Mucosa of descending colon (tissue), 3 donors: ENCODE data around the gene SMTN. TPM values are rescaled to one million over a fixed set of nuclear protein-coding genes. Genes with fewer than 3 reads are reported as not detected.
"Not testable (repeated sequence)": the region's sequence is repeated elsewhere in the genome, so short reads cannot be mapped to it uniquely, and the experiment has no call there.

Source experiments
- ATAC-seq: fragments of 200-7000 bp; cut with Tn5 transposase; one replicate; pipeline ENCODE4 v1.9.1; 2020; ENCODE audit warnings: mild to moderate bottlenecking, moderate library complexity
- DNase-seq, 3 donors: peaks; one replicate each; pipeline ENCODE4 v3.0.0-alpha.2; 2020
- H3K36me3 ChIP-seq: fragments of 200-600 bp; one replicate; pipeline ENCODE4 v1.8.0; 2021; ENCODE audit warnings: low read depth, mild to moderate bottlenecking
- H3K4me1 ChIP-seq: fragments of 200-600 bp; one replicate; pipeline ENCODE4 v1.8.0; 2021; ENCODE audit warnings: low read depth, mild to moderate bottlenecking
- H3K4me3 ChIP-seq: fragments of 200-600 bp; one replicate; pipeline ENCODE4 v1.8.0; 2021; ENCODE audit warnings: mild to moderate bottlenecking
- H3K9me3 ChIP-seq: fragments of 200-600 bp; one replicate; pipeline ENCODE4 v1.8.0; 2021; ENCODE audit warnings: mild to moderate bottlenecking
- intact Hi-C, 2 donors: fragments of 100-400 bp; cut with DNase I in 1 of 2; cut with micrococcal nuclease in 1 of 2; formaldehyde crosslinking; loops; one replicate each; pipeline versions ENCODE4 v1.11.0 to v1.11.1; 2022; cut with DNase I, micrococcal nuclease
- total RNA-seq, 3 donors: library from RNA; stranded (reverse); fragmentation: NEBNext Ultra II Directional in 2 of 3; extraction: Animal tissue kit (Norgen Biotek cat#: 25700) in 2 of 3; gene quantifications; one replicate each; pipeline versions ENCODE4 v1.2.1 to v1.2.4, GENCODE V29; 2021 to 2023
- TF ChIP-seq, protein P1 (sequence below): fragments of 200-600 bp; IDR thresholded peaks from one replicate; pipeline ENCODE4 v1.8.0; 2022; ENCODE audit warnings: antibody characterized with exemption, mild to moderate bottlenecking
- donor health status: DM: no; HTN: no; CAD: no; lungs with moderate emphysema.
- donor health status: DM: no; HTN: no; CAD: no.
- donor health status: DM: no; HTN: yes; CAD: no.

Gene SMTN
- total RNA-seq, 3 donors from 2014 or later, result 63.6 to 799 (median 104) TPM

DNA sequence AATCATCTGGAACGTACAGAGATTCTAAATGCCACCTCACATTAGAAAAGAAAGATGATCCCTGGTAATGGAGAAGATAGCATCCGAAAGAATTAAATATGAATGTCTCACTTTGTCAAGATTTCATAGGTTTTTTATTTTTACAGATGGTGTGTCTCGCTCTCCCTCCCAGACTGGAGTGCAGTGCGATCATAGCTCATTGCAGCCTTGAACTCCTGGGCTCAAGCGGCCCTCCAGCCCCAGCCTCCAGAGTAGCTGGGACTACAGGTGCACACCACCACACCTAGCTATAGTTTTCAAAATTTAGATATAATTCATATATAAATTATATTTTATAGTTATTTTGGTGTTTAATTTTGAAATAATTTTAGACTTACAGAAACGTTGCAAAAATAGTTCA is 16.7 kb upstream of the SMTN start:
- intact Hi-C loops, result no loop called here
- Histone ChIP-seq H3K9me3 (no peaks in the 10 kb centered on the region), H3K4me1 (peaks cover 4% of the 10 kb centered on the region), H3K4me3 (no peak overlapping the region), H3K36me3 (no peaks in the 10 kb centered on the region)
- DNase-seq (no peak), ATAC-seq (no peak)
- TF ChIP-seq, protein P1, sequence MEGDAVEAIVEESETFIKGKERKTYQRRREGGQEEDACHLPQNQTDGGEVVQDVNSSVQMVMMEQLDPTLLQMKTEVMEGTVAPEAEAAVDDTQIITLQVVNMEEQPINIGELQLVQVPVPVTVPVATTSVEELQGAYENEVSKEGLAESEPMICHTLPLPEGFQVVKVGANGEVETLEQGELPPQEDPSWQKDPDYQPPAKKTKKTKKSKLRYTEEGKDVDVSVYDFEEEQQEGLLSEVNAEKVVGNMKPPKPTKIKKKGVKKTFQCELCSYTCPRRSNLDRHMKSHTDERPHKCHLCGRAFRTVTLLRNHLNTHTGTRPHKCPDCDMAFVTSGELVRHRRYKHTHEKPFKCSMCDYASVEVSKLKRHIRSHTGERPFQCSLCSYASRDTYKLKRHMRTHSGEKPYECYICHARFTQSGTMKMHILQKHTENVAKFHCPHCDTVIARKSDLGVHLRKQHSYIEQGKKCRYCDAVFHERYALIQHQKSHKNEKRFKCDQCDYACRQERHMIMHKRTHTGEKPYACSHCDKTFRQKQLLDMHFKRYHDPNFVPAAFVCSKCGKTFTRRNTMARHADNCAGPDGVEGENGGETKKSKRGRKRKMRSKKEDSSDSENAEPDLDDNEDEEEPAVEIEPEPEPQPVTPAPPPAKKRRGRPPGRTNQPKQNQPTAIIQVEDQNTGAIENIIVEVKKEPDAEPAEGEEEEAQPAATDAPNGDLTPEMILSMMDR, result no peak

DNA sequence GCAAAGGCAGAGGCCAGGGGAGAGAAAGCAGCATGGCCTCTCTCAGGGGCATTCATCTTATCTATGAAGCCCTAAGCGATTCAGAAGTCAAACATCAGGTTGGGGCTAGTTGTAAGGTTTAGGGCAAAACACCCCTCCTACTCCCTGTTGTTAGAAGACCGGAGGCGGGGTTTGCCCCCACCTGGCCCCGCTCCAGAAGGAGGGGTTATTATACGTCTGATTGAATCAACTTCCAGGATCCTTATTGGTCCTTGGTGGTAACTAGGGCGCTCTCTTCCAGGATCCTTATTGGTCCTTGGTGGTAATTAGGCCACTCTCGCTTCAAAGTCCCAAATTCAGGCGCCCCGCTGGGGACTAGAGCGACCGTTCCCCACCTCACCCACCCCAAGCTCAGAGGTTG is 12.1 kb upstream of the SMTN start:
- no peaks in the 10 kb centered on the region for H3K9me3 ChIP-seq
- no peak overlapping the region for H3K4me3 ChIP-seq
- TF ChIP-seq, protein P1, result no peak
- no peaks in the 10 kb centered on the region for H3K36me3 ChIP-seq
- no peak for DNase-seq
- H3K4me1 ChIP-seq, result peaks cover 4% of the 10 kb centered on the region
- no peak for ATAC-seq
- intact Hi-C loops, result no loop called here

DNA sequence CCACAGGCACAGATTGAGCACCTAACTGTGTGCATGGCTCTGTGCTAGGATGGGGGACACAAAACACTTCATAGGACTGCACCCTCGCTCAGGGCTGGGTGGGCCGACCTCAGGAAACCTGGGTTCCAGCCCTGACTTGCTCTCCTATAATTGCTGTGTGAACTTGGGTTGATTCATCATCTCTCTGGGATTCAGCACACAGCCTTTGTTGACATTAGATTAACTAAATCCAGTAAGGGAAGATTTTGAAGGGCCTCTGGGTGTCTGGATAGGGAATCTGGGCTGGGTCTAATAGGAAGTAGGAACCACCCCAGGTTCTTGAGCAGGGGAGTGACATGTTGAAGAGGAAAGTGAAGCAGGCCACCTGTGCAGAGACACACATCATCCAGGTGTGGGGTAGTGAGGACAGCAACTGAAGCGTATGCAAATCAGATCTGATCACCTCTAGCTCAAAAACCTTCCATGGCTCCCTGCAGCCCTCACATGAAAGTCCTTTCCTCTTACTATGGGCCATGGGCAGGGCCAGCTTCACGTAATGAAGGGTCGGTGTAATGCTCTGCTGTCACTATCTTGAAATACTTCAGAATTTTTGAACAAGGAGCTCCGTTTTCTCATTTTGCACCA is 11.3 kb upstream of the SMTN start:
- ATAC-seq, H3K4me1 ChIP-seq, H3K36me3 ChIP-seq, H3K9me3 ChIP-seq, DNase-seq, intact Hi-C loops, H3K4me3 ChIP-seq: not testable (repeated sequence)

DNA sequence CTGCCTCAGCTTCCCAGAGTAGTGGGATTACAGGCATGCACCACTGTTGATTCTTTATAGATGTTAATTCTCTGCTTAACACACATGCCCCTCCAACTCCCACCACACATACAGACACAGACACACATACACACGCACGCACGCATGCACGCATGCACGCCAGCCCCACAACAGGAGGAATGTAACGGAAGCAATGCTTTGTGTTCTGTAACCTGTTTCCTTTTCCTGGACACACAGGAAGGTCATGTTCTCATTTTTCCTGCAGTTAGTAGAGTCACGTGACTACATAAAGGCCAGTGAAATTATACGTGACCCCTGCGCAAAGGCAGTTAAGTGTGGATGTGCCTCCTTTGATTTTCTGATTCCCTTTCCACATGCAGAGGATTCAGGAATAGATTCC is 8.0 kb upstream of the SMTN start:
- DNase-seq, ATAC-seq, H3K36me3 ChIP-seq, H3K4me3 ChIP-seq, intact Hi-C loops, H3K9me3 ChIP-seq, H3K4me1 ChIP-seq: not testable (repeated sequence)

DNA sequence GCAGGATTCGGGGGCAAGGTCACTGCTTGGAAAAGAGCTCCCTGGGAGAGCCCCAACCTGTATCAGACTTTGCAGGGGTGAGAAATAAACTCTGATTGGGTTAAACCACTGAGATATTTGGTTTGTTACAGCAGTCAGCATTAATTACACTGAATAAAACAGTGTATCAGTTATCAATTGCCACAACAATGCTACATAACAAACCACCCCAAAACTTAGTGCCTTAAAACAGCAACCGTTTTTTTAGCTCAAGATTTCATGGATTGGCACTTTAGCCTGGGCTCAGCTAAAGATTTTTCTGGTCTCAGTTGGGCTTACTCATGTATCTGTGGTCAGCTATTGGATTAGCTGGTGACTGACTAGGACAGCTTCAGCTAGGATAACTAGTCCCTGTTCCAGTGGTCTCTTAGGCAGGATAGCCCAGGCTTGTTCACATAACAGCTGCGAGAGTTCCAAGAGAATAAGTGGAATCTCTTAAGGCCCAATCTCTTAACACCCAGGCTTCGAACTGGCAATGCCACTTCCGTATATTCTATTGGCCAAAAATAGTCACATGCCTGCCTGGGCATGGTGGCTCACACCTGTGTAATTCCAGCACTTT is 7.5 kb upstream of the SMTN start:
- H3K4me3 ChIP-seq, H3K4me1 ChIP-seq, DNase-seq, intact Hi-C loops, H3K9me3 ChIP-seq, H3K36me3 ChIP-seq, ATAC-seq: not testable (repeated sequence)

DNA sequence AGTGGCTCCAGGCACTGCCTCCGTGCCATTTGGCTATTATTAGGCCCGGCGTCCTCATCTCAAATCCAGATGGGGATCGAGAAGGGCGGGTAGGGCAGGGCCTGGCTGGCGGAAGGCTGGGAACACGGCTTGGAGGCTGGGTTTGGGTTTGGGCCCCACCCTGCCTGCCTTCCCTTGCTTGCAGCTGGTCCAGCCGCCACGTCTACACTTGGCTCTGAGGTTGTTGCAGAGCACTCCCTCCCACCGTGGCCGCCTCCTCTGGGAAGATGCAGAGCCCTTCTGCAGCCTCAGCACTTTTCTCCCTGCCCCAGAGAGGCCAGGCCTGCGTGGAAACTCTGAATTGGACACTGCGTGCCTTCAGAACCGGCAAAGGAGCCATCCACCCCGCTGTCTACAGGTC is 5.2 kb upstream of the SMTN start:
- Histone ChIP-seq H3K36me3 (no peaks in the 10 kb centered on the region), H3K4me1 (peaks cover 24% of the 10 kb centered on the region), H3K4me3 (no peak overlapping the region), H3K9me3 (no peaks in the 10 kb centered on the region)
- DNase-seq, result peak; percentile 68 to 85 (median 72)
- ATAC-seq, result peak; percentile 6
- TF ChIP-seq, protein P1, result no peak
- intact Hi-C loops, result no loop called here

DNA sequence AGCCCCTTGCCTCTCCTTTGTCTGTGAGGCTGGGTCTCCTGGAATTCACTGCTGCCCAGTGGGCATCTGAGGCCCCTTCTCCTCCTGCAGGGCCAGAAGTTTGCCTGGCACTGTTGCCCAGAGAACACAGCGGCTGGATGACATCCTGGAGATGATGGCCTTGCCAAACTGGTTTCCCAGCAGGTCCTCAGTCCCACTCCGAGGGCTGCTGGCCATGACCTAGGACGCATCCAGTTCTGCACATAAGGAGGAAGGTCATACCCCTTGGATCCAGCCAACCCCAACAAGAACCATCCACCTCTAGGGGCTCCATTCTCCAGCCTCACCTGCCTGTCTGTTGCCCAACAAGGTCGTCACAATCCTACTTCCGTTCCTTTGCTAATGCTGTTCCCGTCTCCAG is 3.4 kb upstream of the SMTN start:
- no peaks in the 10 kb centered on the region for H3K36me3 ChIP-seq
- TF ChIP-seq, protein P1, result no peak
- intact Hi-C loops, result no loop called here

DNA sequence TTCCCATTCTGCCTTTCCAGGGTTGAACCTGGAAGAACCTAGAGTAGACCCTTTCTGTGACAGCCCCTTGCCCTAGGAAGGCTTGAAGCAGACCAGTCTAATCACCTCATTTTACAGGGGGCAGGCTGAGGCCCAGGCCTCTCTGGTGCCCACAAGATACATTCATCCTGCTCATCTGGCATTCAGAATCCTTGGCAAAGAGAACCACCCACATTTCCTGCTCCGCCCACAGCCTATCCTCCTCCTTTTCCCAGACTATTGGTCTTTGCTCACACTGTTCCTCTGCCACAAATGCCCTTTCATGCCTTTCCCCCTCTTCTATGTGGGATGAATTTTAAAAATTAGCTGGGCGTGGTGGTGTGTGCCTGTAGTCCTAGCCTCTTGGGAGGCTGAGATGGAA is 2.7 kb upstream of the SMTN start:
- H3K36me3 ChIP-seq, intact Hi-C loops, H3K9me3 ChIP-seq, H3K4me3 ChIP-seq: not testable (repeated sequence)
- ATAC-seq, result peak; percentile 18
- peak in 2 of 3 donors; percentile 66 to 71 for DNase-seq
- H3K4me1 ChIP-seq, result peaks cover 36% of the 10 kb centered on the region

More for the DNA sequence above, 3.4 kb upstream of the SMTN start:
- Histone ChIP-seq H3K4me1 (peaks cover 29% of the 10 kb centered on the region), H3K9me3 (no peaks in the 10 kb centered on the region), H3K4me3 (no peak overlapping the region)
- DNase-seq (no peak), ATAC-seq (no peak)
